ENCODE results near the gene BRD1.

DNA sequence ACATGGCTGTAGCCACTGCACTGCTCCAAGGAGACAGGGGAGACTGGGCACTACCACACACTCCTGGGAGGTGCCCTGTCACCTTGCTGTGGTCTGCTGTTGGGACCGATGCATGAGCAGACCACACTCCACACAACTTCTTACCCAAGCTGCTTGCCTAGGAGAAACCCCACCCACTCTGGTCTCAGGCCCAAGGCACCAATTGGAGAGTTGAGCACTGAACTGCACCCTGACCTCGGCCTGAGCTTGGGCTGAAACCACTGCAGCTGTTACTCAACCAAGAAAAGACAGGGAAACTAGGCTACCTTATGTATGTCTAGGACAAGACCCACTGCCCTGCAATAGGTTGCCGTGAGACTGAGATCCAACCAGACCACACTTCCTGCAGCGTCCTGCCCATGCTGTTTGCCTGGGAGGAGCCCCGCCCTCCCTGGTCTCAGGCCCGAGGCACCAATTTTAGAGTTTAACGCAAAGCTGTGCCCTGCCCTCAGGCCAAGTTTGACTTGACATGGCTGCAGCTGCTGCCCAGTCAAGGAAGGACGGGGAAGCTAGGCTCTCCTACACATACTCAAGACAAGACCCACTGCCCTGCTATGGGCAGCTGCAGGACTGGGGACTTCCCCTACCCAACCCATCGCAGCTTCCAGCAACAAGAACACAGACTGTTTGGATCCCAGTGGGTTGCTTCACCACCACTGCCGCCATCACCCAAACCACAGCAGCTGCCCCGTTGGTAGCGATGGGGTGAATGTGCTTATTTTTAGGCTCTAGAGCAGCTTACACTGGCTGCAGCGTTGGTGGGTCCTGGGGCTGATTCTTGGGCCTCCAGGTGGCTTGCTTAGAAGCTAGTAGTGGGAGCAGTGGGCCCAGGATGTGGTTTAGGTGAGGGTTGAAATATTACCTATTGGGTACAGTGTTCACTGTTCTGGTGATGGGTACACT lies 66.8 kb downstream of the BRD1 start:
- TF ChIP-seq, protein P1, sequence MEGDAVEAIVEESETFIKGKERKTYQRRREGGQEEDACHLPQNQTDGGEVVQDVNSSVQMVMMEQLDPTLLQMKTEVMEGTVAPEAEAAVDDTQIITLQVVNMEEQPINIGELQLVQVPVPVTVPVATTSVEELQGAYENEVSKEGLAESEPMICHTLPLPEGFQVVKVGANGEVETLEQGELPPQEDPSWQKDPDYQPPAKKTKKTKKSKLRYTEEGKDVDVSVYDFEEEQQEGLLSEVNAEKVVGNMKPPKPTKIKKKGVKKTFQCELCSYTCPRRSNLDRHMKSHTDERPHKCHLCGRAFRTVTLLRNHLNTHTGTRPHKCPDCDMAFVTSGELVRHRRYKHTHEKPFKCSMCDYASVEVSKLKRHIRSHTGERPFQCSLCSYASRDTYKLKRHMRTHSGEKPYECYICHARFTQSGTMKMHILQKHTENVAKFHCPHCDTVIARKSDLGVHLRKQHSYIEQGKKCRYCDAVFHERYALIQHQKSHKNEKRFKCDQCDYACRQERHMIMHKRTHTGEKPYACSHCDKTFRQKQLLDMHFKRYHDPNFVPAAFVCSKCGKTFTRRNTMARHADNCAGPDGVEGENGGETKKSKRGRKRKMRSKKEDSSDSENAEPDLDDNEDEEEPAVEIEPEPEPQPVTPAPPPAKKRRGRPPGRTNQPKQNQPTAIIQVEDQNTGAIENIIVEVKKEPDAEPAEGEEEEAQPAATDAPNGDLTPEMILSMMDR (IDR thresholded peaks at IDR 0.05): no peak
- TF ChIP-seq POLR2A (IDR thresholded peaks at IDR 0.05): no peak
